CD4-positive, alpha-beta T cell treated with Interleukin-17A for 1 hour (primary cell): ENCODE data around the gene KIAA0586.
"Not testable (repeated sequence)": the region's sequence is repeated elsewhere in the genome, so short reads cannot be mapped to it uniquely, and the experiment has no call there.

ENCODE experiments used
- DNase-seq: peaks from one replicate; pipeline ENCODE4 v3.0.0-alpha.2; 2020

Gene KIAA0586

DNA sequence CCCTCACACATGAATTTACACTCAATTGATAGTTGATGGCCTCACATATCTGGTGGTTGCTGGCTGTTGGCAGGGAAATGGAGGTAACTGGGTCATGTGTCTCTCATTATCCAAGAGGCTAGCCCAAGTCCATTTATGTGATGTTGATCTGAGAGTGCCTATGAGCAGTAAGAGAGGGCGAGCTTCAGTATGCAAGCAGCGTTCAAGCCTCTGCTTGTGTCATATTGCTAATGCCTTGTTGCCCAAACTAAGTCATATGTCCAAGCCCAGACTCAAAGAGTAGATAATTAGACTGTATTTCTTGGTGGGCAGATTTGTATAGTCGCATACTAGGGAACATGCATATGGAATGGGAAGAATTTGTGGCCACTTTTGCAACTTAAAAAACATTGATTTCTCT is 126.4 kb downstream of the KIAA0586 start:
- DNase-seq: no peak

DNA sequence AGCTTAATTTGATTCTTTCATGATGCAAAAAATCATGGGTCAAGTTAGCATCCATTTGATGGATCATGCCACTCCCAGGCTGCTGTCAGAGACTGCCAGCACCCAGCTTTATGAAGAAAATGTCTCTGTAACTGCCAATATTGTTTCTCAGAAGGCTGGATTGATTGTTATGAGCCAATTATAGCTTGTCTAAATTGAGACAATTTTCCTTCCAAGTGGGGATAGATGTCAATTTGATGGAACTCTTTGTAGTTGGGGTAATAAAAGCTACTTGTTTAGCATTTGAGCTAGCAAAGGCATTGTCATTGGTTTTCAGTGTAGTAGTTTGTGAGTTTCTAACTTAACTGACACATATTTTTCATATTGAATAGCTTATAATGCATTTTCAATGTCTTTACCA is 128.1 kb downstream of the KIAA0586 start:
- no peak for DNase-seq

DNA sequence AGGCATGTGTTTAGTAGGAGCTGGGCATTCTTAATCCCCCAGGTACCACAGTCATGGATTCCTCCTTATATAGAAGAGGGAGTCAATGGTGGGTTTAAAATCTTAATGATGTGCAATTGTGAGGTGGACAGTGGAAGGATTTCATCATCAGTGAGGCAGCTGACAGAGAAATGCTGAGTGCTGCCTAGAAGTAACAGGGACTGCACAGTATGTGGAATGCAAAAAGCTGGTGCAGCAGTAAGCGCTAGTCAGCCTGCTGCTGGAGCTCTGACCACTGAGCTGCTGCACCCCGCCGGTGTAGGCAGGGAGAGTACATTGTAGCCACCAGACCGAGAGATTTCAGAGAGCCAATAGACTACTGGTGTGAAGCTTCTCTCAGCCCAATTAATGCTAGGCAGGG is 129.7 kb downstream of the KIAA0586 start:
- DNase-seq: no peak

DNA sequence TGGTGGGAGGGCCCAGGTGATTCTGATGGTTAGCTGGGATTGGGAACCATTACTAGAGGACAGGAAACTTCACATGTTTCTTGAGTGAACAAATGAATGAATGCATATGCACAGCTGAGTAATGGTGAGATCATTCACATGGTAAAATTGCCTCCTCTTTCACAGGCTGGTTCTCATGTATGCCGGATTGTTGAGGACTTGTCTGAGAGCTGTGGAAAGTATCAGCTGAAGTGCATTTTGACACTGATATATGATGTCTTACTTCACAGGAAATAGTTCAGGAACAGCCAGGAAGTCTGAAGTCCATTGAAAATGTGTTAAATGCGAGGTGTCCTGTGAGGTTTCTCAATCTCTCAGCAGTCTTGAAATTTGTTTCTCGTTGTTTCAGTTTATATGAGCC is 132.7 kb downstream of the KIAA0586 start:
- no peak for DNase-seq

DNA sequence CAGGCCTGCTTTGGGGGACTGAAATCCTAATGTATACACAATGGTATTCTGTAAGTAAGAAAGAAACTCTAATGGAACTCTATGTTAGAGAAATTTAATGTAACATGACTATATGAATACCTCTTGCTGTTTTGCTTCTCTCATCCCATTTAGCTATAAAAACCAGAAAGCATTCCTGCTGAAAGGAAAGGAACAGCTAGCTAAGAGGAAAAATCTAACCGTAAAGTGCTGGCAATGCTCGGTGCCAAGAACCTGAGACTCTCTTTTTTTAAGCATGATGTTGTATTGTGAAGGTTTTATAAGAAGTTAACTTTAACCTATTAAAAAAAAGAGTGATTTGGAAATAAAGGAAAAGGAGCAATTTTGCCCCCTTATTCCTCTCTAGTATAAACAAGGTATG is 134.6 kb downstream of the KIAA0586 start:
- DNase-seq: no peak

DNA sequence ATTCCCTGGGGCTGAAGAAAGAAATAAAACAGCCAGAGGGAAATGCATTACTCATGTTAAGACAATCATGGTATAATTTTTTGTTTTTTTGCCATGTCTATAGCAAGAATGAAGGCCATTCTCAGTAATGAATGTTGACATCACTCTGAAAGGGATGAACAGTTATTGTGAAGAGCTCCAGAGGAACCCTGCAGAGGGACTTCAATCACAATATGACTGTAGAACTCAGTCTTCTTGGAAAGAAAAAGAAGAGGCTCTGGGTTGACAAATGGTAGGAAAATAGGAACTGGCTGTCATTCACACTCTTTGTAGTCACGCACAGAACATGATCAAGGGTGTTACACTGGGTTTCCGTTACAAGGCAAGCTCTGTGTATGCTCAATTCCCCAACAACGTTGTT is 136.5 kb downstream of the KIAA0586 start:
- no peak for DNase-seq

DNA sequence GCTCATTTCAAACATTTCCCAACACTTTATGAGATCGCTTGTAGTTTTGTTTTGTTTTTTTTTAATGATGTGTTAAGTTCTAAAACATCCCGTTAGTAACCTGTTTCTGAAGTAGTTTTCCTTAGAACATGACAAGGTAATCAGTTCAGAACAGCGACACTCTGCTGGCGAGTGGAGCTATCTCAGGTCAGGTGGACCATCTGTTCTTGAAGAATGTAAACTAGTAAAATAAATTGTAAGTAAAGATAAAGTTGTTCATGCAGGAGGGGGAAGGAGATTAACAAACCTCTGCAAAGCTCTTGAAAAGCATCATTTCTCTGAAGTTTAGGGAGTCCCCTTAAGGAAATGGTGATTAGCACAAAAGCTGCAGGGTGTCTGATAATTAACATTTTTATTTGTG is 138.3 kb downstream of the KIAA0586 start:
- DNase-seq: no peak

DNA sequence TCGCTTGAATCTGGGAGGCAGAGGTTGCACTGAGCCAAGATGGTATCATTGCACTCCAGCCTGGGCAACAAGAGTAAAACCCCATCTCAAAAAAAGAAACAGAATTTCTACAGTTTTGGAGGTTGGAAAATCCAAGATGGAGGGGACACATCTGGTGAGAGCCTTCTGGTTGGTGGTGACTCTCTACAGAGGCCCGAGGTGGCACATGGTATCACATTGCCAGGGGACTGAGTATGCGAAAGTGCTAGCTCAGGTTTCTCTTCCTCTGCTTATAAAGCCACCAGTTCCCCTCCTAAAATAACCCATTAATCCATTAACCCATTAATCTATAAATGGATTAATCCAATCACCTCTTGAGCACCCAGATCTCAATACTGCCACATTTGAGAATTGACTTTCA is 139.5 kb downstream of the KIAA0586 start:
- DNase-seq: no peak

DNA sequence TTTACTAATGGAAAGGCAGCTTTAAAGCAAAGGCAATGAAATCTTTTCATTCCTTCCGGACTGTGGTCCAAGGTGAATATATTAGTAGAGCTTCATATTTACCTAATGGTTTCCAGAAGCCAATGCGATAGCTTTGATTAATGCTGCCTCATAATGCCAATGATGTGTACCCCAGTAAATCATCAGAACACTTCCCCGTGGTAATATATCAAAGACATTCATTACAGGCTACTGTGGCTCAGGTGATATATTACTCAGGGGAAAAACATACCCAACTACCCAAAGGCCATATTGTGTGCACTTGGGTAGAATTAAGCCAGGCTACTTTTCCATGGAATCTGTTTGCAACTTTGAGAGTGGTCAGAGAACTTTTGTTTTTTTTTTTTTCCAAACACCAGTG is 140.8 kb downstream of the KIAA0586 start:
- DNase-seq: no peak

DNA sequence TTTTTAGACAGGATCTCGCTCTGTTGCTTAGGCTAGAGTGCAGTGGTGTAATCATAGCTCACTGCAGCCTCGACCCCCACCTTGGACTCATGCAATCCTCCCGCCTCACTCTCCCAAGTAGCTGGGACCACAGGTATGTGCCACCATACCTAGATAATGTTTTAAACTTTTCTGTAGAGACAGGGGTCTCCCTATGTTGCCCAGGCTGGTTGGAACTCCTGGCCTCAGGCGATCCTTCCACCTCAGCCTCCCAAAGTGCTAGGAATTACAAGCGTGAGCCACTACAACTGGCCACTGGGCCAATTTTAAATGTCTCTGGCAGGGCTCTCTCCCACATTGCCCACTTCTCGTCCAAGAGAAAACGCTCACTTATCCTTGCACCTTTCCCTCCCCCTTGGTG is 143.7 kb downstream of the KIAA0586 start:
- no peak for DNase-seq

DNA sequence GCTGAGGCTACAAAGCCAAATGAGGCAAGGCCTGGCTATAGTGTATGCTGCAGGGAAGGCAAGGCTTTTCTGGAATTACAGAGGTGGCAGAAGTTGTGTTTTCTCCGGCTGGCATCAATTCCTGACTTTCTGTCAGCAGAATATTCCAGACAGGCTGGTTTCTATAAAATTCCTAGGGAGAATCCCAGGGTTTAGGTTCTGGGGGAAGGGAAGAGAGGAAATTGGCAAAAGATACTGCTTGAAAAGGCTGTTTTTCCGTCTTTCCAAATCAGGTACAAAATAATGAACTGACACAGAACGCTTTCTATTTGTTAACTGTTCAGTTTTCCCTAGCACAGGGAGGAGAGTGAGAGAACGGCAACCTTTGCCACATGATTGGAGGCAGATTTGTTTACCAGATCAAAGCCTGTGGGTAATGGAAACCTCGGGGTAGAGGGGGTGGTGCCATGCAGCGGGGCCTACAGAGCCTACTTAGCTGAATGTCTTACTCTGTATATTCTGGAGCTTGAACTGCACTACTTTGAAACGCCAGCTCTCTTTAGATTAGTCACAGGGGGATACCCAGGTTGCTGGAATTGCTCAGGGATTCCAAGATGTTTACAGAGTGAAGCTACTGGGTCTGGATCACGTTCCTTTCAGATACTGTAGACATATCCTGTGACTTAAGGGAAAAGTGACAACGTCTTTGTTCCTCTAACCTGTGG is 144.4 kb downstream of the KIAA0586 start:
- DNase-seq: peak; percentile 5

DNA sequence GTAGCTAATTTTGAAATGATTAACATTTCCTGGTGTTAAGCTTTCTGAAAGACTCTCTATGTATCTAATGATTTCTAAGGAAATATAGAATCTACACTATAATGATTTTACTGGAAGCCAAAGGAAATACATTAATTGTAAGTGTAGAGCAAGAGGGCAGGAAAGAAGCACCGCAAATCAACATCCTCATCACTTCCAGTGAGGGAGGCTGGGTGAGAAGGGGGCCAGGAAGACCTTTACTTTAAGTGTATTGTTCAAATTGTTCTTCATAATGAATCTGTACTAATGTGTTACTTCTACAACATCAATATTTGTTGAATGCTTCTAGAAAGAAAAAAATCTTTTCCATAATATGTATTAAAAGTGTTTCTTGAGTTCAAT is 144.9 kb downstream of the KIAA0586 start:
- DNase-seq: no peak

DNA sequence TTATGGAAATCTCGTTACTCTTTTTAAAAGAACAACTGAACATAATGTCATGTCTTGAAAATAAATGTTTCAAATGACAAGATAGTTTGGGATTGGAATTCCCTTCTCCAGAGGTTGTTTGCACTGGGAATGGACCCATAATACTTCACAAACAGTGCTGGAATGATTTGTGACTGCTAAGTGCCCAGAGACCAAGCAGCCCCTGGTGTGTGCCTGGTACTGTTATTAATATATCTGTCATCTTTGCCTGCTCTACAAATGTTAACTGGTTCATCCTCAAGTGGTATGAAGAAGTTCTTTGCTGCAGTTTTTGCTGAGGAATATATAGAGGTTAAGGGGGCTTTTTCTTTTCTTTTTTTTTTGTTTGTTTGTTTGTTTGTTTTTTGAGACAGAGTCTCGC is 145.3 kb downstream of the KIAA0586 start:
- DNase-seq: no peak

DNA sequence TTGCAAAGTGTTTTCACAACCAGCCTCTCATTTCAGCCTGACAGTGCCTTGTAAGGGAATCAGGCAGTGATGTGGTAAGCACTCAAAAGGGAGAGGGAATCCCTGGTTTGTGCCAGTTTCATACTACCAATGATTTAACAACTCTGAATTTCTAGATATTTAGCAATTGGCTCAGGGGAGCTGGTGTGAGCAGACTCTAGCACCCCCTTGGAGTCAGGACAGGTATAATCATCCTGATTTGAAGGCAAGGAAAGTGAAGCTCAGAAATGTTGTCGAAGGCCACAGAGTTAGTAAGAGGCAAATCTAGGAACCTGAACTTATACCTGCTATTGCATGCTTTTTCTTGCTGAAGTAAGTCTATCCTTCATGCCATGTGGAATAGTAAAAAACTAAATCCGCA is 147.1 kb downstream of the KIAA0586 start:
- no peak for DNase-seq

DNA sequence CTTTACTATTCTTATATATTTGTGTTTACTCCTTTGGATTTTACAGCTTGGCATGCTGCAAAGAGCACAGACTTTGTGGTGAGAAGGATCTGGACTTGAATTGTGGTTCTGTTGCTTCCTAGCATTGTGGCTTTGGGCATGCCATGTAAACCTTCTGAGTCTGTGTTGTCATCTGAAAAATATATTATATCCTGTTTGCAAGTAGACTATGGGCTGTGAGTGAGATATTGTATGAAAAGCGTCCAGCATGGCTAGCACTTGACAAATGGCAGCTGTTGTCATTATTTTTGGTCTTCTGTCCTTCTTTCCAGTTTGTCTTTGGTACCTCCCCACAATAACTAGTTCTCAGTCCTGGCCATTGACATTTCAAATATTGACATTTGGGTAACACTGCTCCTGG is 148.4 kb downstream of the KIAA0586 start:
- no peak for DNase-seq

DNA sequence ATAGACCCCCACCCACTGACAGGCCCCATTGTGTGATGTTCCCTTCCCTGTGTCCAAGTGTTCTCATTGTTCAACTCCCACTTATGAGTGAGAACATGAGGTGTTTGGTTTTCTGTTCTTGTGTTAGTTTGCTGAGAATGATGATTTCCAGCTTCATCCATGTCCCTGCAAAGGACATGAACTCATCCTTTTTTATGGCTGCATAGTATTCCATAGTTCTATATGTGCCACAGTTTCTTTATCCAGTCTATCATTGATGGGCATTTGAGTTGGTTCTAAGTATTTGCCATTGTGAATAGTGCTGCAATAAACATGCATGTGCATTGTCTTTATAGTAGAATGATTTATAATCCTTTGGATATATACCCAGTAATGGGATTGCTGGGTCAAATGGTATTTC is 152.5 kb downstream of the KIAA0586 start:
- DNase-seq: not testable (repeated sequence)

DNA sequence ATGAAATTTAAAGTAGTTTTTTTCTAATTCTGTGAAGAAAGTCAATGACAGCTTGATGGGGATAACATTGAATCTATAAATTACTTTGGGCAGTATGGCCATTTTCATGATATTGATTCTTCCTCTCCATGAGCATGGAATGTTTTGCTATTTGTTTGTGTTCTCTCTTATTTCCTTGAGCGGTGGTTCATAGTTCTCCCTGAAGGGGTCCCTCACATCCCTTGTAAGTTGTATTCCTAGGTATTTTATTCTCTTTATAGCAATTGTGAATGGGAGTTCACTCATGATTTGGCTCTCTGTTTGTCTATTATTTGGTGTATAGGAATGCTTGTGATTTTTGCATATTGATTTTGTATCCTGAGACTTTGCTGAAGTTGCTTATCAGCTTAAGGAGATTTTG is 153.9 kb downstream of the KIAA0586 start:
- not testable (repeated sequence) for DNase-seq

DNA sequence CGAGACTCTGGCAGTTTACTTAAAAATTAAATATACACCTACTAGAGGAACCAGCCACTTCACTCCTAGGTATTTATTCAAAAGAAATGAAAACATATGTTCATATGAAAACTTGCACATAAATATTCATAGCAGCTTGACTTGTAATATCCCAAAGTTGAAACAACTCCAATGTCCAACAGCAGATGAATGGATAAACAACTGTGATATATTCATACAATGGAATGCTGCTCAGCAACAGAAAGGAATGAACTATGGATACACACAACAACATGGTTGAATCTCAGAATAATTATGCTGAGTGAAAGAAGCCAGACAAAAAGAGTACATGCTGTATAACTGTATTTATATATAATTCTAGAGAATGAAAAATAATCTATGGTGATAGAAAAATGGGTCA is 156.9 kb downstream of the KIAA0586 start:
- no peak for DNase-seq

DNA sequence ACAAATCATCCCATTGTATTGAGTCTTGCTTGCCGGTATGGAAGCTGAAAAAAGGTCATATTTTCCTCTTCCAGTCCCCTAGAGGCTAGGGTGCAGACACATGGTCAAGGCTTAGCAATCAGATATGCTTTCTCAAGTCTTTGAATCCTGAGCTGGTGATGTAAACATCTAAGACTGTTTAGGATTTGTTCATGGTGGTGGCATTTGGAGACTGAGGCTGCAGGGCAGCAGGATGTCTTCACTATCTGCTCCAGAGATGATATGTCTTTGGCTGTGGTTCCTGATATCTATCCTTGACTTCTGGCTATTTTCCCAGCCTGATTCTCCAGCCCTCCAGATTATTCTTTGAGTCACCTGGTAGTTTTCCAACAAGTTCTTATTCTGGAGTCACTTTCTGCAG is 159.8 kb downstream of the KIAA0586 start:
- no peak for DNase-seq

DNA sequence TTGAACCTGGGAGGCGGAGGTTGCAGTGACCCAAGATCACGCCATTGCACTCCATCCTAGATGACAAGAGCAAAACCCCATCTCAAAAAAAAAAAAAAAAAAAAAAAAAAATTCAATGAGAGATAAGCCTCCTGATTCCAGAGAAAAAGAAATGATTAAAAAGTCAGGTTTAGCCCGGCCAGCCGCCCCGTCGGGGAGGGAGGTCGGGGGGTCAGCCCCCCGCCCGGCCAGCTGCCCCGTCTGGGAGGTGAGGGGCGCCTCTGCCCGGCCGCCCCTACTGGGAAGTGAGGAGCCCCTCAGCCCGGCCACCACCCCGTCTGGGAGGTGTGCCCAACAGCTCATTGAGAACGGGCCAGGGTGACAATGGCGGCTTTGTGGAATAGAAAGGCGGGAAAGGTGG is 160.8 kb downstream of the KIAA0586 start:
- DNase-seq: not testable (repeated sequence)

DNA sequence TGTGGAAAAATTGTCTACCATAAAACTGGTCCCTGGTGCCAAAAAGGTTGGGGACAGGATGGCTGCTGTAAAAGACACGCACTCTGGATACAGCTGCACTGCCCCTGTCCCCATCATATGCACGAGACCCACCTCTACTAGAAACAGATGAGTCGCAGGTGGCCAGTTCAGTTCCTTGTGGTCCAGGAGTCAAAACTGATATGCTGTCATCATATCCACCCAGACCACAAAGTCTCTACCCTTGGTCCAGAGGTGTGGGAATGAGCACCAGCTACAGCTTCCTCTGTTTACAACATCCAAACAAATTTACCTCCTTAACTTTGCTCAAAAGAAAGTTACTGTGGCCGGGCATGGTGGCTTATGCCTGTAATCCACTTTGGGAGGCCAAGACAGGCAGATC is 166.5 kb downstream of the KIAA0586 start:
- no peak for DNase-seq

DNA sequence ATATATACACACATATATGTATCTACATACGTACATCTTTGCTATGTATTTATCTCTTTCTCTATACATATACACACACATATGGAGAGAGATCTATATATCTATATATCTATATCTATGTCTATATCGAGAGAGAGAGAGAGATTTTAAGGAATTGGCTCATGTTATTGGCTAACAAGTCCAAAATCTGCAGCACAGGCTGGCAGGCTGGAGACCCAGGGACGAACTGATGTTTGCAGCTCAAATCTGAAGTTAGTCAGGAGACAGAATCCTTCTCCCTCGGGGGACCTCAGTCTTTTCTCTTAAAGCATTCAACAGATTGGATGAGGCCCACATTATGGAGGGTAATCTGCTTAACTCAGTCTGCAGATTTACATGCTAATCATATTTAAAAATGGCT is 169.5 kb downstream of the KIAA0586 start:
- no peak for DNase-seq

DNA sequence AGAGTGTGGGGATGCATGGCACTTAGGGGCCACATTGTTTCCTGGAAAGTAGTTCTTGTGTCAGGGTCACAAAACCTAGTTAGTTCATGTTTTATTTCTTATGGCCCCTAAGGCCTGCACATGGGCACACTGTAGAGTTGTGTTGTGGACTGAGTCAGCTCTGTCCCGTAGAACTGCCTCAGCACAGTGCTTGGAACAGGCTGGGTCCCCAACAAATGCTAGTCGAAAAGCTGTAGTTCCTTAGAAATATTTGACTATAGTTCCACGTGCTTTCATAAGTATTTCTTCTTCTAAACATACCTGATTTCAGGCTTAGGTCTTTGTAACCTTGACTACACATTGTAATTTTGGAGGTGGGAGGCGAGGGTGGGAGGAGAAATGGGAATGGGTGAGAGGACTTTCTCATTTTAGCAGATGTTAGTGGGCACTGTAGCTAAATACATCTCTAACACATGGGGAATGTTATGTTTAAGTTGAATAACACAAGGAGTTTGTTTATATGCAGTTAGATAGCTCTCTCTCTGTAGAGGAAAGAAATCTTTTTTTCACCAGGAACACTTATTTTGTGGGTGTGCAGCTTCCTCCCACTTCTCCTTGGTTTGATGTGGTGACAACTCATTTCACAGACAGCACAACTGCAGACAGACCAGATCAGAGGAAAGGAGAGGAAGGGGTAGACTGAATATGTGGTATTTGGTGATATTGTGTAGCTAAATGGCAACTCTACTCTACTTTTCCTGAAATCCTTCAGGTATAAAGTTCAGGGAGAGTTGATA is 170.7 kb downstream of the KIAA0586 start:
- peak; percentile 21 for DNase-seq

DNA sequence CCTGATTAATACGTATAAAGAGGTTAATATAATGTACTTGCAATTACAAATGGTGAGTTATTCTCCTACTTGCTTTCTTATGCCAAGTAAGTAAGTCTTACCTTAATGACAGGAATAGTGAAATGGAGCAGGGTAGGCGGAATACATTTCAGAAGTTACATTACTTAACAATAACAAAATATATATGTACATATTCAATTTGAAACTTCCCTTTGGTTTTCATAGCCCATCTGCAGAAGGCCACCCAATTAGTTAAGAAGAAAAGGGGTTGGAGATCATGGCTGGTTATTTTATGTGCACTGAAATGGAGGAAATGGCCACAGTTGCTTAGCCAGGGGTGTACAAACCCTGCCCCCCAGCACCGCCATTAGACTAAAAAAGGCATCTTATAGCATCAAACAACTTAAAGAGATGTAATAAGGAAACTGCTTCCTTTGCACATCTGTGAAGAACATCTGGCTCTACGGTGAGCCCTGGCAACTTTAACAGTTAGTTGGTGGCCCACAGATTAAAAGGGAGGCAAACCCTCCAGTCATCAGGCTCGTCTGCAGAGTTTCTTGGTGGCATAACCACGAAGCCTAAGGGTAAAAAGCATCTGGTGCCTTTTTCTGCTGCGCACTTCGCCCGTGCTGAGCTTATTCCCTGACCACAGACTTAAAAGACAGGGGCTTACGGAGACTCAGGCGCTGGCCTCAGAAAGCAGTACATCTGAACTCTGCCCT is 171.4 kb downstream of the KIAA0586 start:
- no peak for DNase-seq
